ENCODE measurements around the gene TP53I11. TPM values are rescaled to one million over a fixed set of nuclear protein-coding genes. Genes with fewer than 3 reads are reported as not detected.

TP53I11 gene
- total and polyA plus RNA-seq, 2 of the 13 experiments (the other 11 are each of a cell fraction or from before 2014, with no cell fraction given) = not detected

GRCh38 chr11:44945666-44946065, 5.0 kb downstream of the TP53I11 start:
- no peaks in the 10 kb centered on the region for H3K36me3 ChIP-seq (replicated peaks in 1 of 2; ENCODE audit: control insufficient read depth in 1 of 2, insufficient read depth in 2 of 2, low read length in 2 of 2)
- H3K79me2 ChIP-seq (ENCODE audit: insufficient read depth, low read length) = no peaks in the 10 kb centered on the region
- BruUV-seq (replicated peaks) = no TSS peak
- H3K9ac ChIP-seq (ENCODE audit: insufficient read depth, low read depth, low read length) = no peak overlapping the region
- no peaks in the 10 kb centered on the region for H3K9me3 ChIP-seq (ENCODE audit: low read length)
- in situ Hi-C loops (cut with HindIII; ENCODE audit: extremely low pct_ligation_motif_present, low pct_unique_long_range_greater_than_20kb) (no loop called here), intact Hi-C loops (cut with micrococcal nuclease; ENCODE audit: unreplicated experiment) (no loop called here)
- no peak overlapping the region for H3K4me3 ChIP-seq (replicated peaks in 1 of 3; ENCODE audit: insufficient read depth in 1 of 3, low read depth in 2 of 3, low read length in 3 of 3)
- TF ChIP-seq SNAI1 (CRISPR knock-in tag; IDR thresholded peaks at IDR 0.05; ENCODE audit: borderline replicate concordance) = no peak
- TF ChIP-seq, protein P1, sequence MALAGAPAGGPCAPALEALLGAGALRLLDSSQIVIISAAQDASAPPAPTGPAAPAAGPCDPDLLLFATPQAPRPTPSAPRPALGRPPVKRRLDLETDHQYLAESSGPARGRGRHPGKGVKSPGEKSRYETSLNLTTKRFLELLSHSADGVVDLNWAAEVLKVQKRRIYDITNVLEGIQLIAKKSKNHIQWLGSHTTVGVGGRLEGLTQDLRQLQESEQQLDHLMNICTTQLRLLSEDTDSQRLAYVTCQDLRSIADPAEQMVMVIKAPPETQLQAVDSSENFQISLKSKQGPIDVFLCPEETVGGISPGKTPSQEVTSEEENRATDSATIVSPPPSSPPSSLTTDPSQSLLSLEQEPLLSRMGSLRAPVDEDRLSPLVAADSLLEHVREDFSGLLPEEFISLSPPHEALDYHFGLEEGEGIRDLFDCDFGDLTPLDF (CRISPR knock-in tag; IDR thresholded peaks at IDR 0.05) = no peak
- TF ChIP-seq RFX1 (IDR thresholded peaks at IDR 0.05) = no peak
- no peak for TF ChIP-seq FOSL1 (CRISPR knock-in tag; IDR thresholded peaks at IDR 0.05; ENCODE audit: borderline replicate concordance)
- no peak for TF ChIP-seq ZNF207 (IDR thresholded peaks at IDR 0.05; ENCODE audit: borderline replicate concordance)
- no peak for TF ChIP-seq ZNF841 (CRISPR knock-in tag; IDR thresholded peaks at IDR 0.05; ENCODE audit: borderline replicate concordance)
- no peak for TF ChIP-seq SIN3B (IDR thresholded peaks at IDR 0.05; ENCODE audit: low read length)
- no peak for TF ChIP-seq CSRNP2 (CRISPR knock-in tag; conservative IDR thresholded peaks at IDR 0.05; ENCODE audit: low read depth)
- no peak for TF ChIP-seq ARNT2 (CRISPR knock-in tag; IDR thresholded peaks at IDR 0.05; ENCODE audit: low read depth)
- TF ChIP-seq, protein P2, sequence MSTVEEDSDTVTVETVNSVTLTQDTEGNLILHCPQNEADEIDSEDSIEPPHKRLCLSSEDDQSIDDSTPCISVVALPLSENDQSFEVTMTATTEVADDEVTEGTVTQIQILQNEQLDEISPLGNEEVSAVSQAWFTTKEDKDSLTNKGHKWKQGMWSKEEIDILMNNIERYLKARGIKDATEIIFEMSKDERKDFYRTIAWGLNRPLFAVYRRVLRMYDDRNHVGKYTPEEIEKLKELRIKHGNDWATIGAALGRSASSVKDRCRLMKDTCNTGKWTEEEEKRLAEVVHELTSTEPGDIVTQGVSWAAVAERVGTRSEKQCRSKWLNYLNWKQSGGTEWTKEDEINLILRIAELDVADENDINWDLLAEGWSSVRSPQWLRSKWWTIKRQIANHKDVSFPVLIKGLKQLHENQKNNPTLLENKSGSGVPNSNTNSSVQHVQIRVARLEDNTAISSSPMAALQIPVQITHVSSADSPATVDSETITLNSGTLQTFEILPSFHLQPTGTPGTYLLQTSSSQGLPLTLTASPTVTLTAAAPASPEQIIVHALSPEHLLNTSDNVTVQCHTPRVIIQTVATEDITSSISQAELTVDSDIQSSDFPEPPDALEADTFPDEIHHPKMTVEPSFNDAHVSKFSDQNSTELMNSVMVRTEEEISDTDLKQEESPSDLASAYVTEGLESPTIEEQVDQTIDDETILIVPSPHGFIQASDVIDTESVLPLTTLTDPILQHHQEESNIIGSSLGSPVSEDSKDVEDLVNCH (CRISPR knock-in tag; IDR thresholded peaks at IDR 0.05) = no peak
- TF ChIP-seq ZNF264 (CRISPR knock-in tag; IDR thresholded peaks at IDR 0.05) = no peak
- TF ChIP-seq ATF2 (CRISPR knock-in tag; IDR thresholded peaks at IDR 0.05) = no peak
- TF ChIP-seq ZEB1 (IDR thresholded peaks at IDR 0.05; ENCODE audit: insufficient replicate concordance, low read depth) = no peak
- TF ChIP-seq ETV5 (CRISPR knock-in tag; IDR thresholded peaks at IDR 0.05; ENCODE audit: borderline replicate concordance) = no peak
- no peak for TF ChIP-seq TP53 (CRISPR knock-in tag; conservative IDR thresholded peaks at IDR 0.05)
- no peak for TF ChIP-seq TEAD3 (CRISPR knock-in tag; optimal IDR thresholded peaks at IDR 0.05; ENCODE audit: borderline replicate concordance)
- no peak for TF ChIP-seq ZNF713 (CRISPR knock-in tag; IDR thresholded peaks at IDR 0.05)
- no peak overlapping the region for H2AFZ ChIP-seq (ENCODE audit: low read length)
- H3K4me2 ChIP-seq (ENCODE audit: low read depth, low read length) = no peak overlapping the region
- ATAC-seq (no peak), DNase-seq (ENCODE audit: low spot score) (no peak), FAIRE-seq (no peak)
- ChIA-PET POLR2A (no interaction called here), CTCF (ENCODE audit: low intra/inter-chr PET ratio, low total read pairs) (no interaction called here)
- no peaks in the 10 kb centered on the region for H4K20me1 ChIP-seq (ENCODE audit: insufficient read depth, low read length)
- H3K27ac ChIP-seq (ENCODE audit: extremely low read length, insufficient read depth, low read length) = no peak overlapping the region
- H3K27me3 ChIP-seq (ENCODE audit: control insufficient read depth in 1 of 2, insufficient read depth in 2 of 2, low read length in 2 of 2) = peaks cover 4 to 32% of the 10 kb centered on the region in 2 experiments; a peak in 4 of 5 replicates
- no peaks in the 10 kb centered on the region for H3K4me1 ChIP-seq (ENCODE audit: insufficient read depth, low read length)
- 27% methylated on average over 5 of the region's 11 CpGs for WGBS (ENCODE audit: low lambda C conversion rate)

Data from HepG2 (cell line).